ENCODE measurements around the gene ZNF217. TPM values are rescaled to one million over a fixed set of nuclear protein-coding genes. Genes with fewer than 3 reads are reported as not detected.
"Not testable (repeated sequence)": the region's sequence is repeated elsewhere in the genome, so short reads cannot be mapped to it uniquely, and the experiment has no call there.

Gene ZNF217
- total RNA-seq, 1 donor from 2014 or later, result 84.4 TPM

DNA sequence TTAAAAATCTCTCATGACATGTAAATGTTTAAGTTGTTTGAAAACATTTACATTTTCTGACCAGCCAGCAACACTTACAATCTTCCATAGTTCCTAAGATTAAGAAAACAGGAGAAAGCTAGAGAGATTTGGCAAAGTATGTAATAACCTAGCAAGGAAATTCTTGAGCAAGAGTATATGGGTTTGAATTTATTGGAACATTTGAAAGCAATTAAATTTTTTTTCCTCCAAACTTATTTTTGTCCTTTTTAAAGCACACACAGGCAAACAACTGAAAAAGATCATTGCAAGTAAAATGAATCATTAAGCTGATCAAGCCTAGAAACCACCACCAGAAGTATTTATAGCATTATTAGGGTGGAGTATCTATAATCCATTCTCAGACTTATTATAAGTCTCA, 20.1 kb upstream of the ZNF217 start:
- H3K4me3 ChIP-seq, result no peak overlapping the region
- H3F3A ChIP-seq (ENCODE audit: low read depth), result peaks cover 19% of the 10 kb centered on the region
- Mint-ChIP-seq H3K27ac (no peak overlapping the region), H3K27me3 (ENCODE audit: insufficient read depth, low read depth) (peaks cover 3% of the 10 kb centered on the region), H3K4me1 (peaks cover 27% of the 10 kb centered on the region), H3K9me3 (no peaks in the 10 kb centered on the region), H3K4me3 (no peak overlapping the region), H3K36me3 (no peaks in the 10 kb centered on the region)
- H3K4me2 ChIP-seq, result no peak overlapping the region
- no peaks in the 10 kb centered on the region for H3K9me3 ChIP-seq (ENCODE audit: low read depth)
- no peaks in the 10 kb centered on the region for H3K36me3 ChIP-seq
- no peaks in the 10 kb centered on the region for H4K20me1 ChIP-seq (ENCODE audit: low read depth)
- H3K79me2 ChIP-seq (ENCODE audit: low read depth), result no peaks in the 10 kb centered on the region
- peaks cover 22% of the 10 kb centered on the region for H3K4me1 ChIP-seq
- TF ChIP-seq EZH2 (IDR thresholded peaks at IDR 0.05), result no peak
- TF ChIP-seq, protein P1, sequence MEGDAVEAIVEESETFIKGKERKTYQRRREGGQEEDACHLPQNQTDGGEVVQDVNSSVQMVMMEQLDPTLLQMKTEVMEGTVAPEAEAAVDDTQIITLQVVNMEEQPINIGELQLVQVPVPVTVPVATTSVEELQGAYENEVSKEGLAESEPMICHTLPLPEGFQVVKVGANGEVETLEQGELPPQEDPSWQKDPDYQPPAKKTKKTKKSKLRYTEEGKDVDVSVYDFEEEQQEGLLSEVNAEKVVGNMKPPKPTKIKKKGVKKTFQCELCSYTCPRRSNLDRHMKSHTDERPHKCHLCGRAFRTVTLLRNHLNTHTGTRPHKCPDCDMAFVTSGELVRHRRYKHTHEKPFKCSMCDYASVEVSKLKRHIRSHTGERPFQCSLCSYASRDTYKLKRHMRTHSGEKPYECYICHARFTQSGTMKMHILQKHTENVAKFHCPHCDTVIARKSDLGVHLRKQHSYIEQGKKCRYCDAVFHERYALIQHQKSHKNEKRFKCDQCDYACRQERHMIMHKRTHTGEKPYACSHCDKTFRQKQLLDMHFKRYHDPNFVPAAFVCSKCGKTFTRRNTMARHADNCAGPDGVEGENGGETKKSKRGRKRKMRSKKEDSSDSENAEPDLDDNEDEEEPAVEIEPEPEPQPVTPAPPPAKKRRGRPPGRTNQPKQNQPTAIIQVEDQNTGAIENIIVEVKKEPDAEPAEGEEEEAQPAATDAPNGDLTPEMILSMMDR (IDR thresholded peaks at IDR 0.05), result no peak
- no peak for TF ChIP-seq EZH2phosphoT487 (IDR thresholded peaks at IDR 0.05)
- no peak for DNase-seq (ENCODE audit: low spot score)
- no peak overlapping the region for H2AFZ ChIP-seq (replicated peaks)
- H3K27ac ChIP-seq, result no peak overlapping the region
- H3K27me3 ChIP-seq, result no peaks in the 10 kb centered on the region
- no peak overlapping the region for H3K9ac ChIP-seq

DNA sequence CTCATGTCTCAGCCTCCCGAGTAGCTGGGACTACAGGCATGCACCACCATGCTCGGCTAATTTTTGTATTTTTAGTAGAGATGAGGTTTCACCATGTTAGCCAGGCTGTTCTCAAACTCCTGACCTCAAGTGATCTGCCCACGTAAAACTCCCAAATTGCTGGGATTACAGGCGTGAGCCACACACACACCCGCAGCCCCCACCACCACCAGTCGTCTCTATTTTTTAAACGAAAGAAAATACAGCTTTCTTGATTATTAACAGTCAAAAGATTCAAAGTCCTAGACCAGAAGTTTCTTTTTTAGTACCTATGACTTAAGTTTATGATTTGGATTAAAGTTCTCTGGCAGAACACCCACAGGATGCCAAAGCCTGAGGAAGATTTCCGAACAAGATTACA, 18.6 kb upstream of the ZNF217 start:
- not testable (repeated sequence) for H3K9ac ChIP-seq; H3K4me2 ChIP-seq; H2AFZ ChIP-seq (replicated peaks); H3K36me3 Mint-ChIP-seq; H3K27ac ChIP-seq; H3K27me3 Mint-ChIP-seq (ENCODE audit: insufficient read depth, low read depth); H3K9me3 ChIP-seq (ENCODE audit: low read depth); H3K4me3 ChIP-seq; H3K4me3 Mint-ChIP-seq; H3K36me3 ChIP-seq; H3K27ac Mint-ChIP-seq; H3K79me2 ChIP-seq (ENCODE audit: low read depth); H4K20me1 ChIP-seq (ENCODE audit: low read depth); H3K27me3 ChIP-seq; DNase-seq (ENCODE audit: low spot score); H3K9me3 Mint-ChIP-seq
- H3F3A ChIP-seq (ENCODE audit: low read depth), result peaks cover 21% of the 10 kb centered on the region
- peaks cover 24% of the 10 kb centered on the region for H3K4me1 ChIP-seq
- peaks cover 27% of the 10 kb centered on the region for H3K4me1 Mint-ChIP-seq

DNA sequence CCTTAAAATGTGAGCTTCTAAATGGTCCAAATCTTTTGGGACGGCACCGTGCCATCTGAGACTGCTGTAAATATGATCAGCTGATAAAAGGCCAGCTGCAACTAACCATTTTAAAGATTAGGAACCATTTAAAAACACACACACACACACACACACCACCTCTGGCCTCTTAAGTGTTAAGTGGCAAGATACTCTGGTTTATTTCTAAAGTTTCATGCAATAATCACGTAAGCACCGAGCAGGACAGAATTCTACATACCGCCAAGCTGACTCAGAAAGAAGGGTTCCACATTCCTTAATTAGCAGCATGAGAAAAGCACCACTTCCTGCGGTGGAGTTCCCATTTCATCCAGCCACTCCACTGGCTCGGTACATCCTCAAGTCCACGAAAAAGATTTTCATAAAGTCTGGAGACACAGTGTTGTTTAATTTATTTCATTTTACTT, 17.8 kb upstream of the ZNF217 start:
- peak; percentile 24 for DNase-seq (ENCODE audit: low spot score)
- H3K4me1 ChIP-seq, result peaks cover 24% of the 10 kb centered on the region
- H3K27ac ChIP-seq, result no peak overlapping the region
- peaks cover 21% of the 10 kb centered on the region for H3F3A ChIP-seq (ENCODE audit: low read depth)
- H3K36me3 ChIP-seq, result no peaks in the 10 kb centered on the region
- no peak overlapping the region for H3K9ac ChIP-seq
- TF ChIP-seq EZH2phosphoT487 (IDR thresholded peaks at IDR 0.05), result no peak
- no peak for TF ChIP-seq EZH2 (IDR thresholded peaks at IDR 0.05)
- TF ChIP-seq, protein P1 (IDR thresholded peaks at IDR 0.05), result no peak
- no peak overlapping the region for H2AFZ ChIP-seq (replicated peaks)
- no peaks in the 10 kb centered on the region for H3K27me3 ChIP-seq
- Mint-ChIP-seq H3K27me3 (ENCODE audit: insufficient read depth, low read depth) (peaks cover 6% of the 10 kb centered on the region), H3K9me3 (no peaks in the 10 kb centered on the region), H3K36me3 (no peaks in the 10 kb centered on the region), H3K27ac (no peak overlapping the region), H3K4me3 (no peak overlapping the region), H3K4me1 (peaks cover 27% of the 10 kb centered on the region)
- no peaks in the 10 kb centered on the region for H4K20me1 ChIP-seq (ENCODE audit: low read depth)
- H3K79me2 ChIP-seq (ENCODE audit: low read depth), result no peaks in the 10 kb centered on the region
- no peak overlapping the region for H3K4me3 ChIP-seq
- H3K4me2 ChIP-seq, result no peak overlapping the region
- H3K9me3 ChIP-seq (ENCODE audit: low read depth), result no peaks in the 10 kb centered on the region

DNA sequence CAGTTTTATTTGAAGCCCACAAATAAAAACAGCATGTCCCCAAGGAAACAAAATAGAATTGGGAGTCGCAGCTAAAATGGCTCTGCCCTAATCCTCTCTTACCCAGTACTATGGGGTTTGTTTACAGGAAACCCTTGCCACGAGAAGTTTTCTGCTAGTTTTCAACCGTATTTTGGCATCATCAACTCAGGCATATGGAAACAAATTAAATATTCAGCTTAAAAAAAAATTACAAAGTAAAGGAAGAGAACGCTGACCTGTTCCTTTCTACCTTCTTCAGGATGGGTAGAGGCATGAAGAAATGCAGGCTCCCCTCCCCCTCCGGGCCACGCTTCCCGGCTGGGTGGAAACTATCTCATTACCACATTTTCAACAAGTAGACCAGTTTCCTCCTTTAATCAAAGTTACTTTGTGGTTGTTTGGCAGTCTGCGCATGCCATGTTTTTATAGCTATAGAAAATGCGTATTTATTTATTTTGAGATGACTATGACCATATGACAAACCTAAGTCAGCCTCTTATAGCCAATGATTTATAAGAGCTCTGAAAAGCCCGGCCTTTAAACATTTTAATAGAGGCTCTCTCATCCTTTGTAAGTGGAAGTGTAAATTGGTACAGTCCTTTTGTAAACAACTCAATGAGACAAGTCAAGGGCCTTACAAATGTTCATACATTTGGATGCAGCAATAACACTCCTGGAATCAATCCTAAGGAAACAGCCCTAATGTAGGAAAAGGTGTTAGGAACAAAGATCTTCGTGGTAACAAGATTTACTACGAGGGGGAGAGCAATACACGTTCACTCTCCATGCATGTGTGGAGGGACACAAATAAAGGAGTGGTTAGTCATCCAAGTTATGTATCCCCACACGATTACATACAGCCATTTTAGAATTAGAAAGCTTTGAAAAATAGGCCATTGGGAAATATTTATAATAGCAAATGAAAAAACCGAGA, 16.1 kb upstream of the ZNF217 start:
- Histone ChIP-seq H3K27ac (peak overlapping the region; percentile 54), H3K79me2 (ENCODE audit: low read depth) (no peaks in the 10 kb centered on the region), H3K4me1 (peaks cover 24% of the 10 kb centered on the region), H2AFZ (replicated peaks) (peak overlapping the region; percentile 91), H3F3A (ENCODE audit: low read depth) (peaks cover 21% of the 10 kb centered on the region), H3K9ac (no peak overlapping the region), H3K4me3 (peak overlapping the region; percentile 11), H3K9me3 (ENCODE audit: low read depth) (no peaks in the 10 kb centered on the region), H3K4me2 (peak overlapping the region; percentile 68), H3K27me3 (no peaks in the 10 kb centered on the region), H4K20me1 (ENCODE audit: low read depth) (no peaks in the 10 kb centered on the region), H3K36me3 (no peaks in the 10 kb centered on the region)
- Mint-ChIP-seq H3K36me3 (no peaks in the 10 kb centered on the region), H3K27ac (peak overlapping the region; percentile 88), H3K9me3 (no peaks in the 10 kb centered on the region), H3K27me3 (ENCODE audit: insufficient read depth, low read depth) (peaks cover 5% of the 10 kb centered on the region), H3K4me1 (peaks cover 30% of the 10 kb centered on the region), H3K4me3 (no peak overlapping the region)
- TF ChIP-seq, protein P1 (IDR thresholded peaks at IDR 0.05), result no peak
- TF ChIP-seq EZH2phosphoT487 (IDR thresholded peaks at IDR 0.05) (no peak), EZH2 (IDR thresholded peaks at IDR 0.05) (no peak)
- peak; percentile 46 for DNase-seq (ENCODE audit: low spot score)

Data from neural progenitor cell (in vitro differentiated cells).